Coronary artery (tissue), 2 donors: ENCODE measurements around the gene TEX2.
"Not testable (repeated sequence)": the region's sequence is repeated elsewhere in the genome, so short reads cannot be mapped to it uniquely, and the experiment has no call there.

ENCODE experiments used
- DNase-seq: peaks from one replicate; pipeline ENCODE4 v3.0.0-alpha.2; 2017; ENCODE audit warnings: low spot score
- H3K27ac ChIP-seq, 2 donors: fragments of 200-600 bp; sonication (generic); one replicate each; pipeline ENCODE4 v1.5.1; 2016 to 2019
- H3K4me3 ChIP-seq: fragments of 200-600 bp; sonication (generic); 2 replicates; pipeline ENCODE4 v1.5.1; 2016; ENCODE audit warnings: mild to moderate bottlenecking, moderate library complexity
- CTCF ChIP-seq: fragments of 200-600 bp; sonication (generic); IDR thresholded peaks from one replicate; pipeline ENCODE4 v1.5.1; 2019; ENCODE audit warnings: antibody characterized with exemption

The TEX2 gene

GRCh38 chr17:64212122-64212521 is 50.9 kb downstream of the TEX2 start:
- TF ChIP-seq CTCF: no peak
- H3K4me3 ChIP-seq: no peak overlapping the region
- no peak for DNase-seq
- H3K27ac ChIP-seq: peak overlapping the region in 1 of 2 donors; percentile 10

GRCh38 chr17:64209983-64210382 is 53.1 kb downstream of the TEX2 start:
- DNase-seq: no peak
- no peak for TF ChIP-seq CTCF
- H3K27ac ChIP-seq: no peak overlapping the region
- H3K4me3 ChIP-seq: no peak overlapping the region

GRCh38 chr17:64209356-64209941 is 53.6 kb downstream of the TEX2 start:
- no peak for TF ChIP-seq CTCF
- DNase-seq: no peak
- H3K27ac ChIP-seq: peak overlapping the region; percentile 13 to 31
- no peak overlapping the region for H3K4me3 ChIP-seq

- not testable (repeated sequence) for H3K4me3 ChIP-seq, DNase-seq, H3K27ac ChIP-seq
Observed at GRCh38 chr17:64208656-64209055, 54.4 kb downstream of the TEX2 start.

- H3K4me3 ChIP-seq: no peak overlapping the region
- TF ChIP-seq CTCF: no peak
- H3K27ac ChIP-seq: peak overlapping the region in 1 of 2 donors; percentile 26
- DNase-seq: no peak
Observed at GRCh38 chr17:64205804-64206203, 57.3 kb downstream of the TEX2 start.

GRCh38 chr17:64203630-64204029 is 59.4 kb downstream of the TEX2 start:
- Histone ChIP-seq H3K27ac (no peak overlapping the region), H3K4me3 (no peak overlapping the region)
- no peak for DNase-seq
- no peak for TF ChIP-seq CTCF

GRCh38 chr17:64202683-64203344 is 60.2 kb downstream of the TEX2 start:
- no peak for TF ChIP-seq CTCF
- H3K27ac ChIP-seq: peak overlapping the region in 1 of 2 donors; percentile 4
- no peak for DNase-seq
- H3K4me3 ChIP-seq: no peak overlapping the region
